Activated T-cell treated with anti-CD3 and anti-CD28 coated beads for 1 hour (primary cell): Measurements from ENCODE around the gene MICU1.
A peak's percentile ranks its signal among the peaks of the same experiment; 100 is the strongest.

Experiments used
- DNase-seq: peaks from one replicate; pipeline ENCODE4 v3.0.0-alpha.2; 2020; ENCODE audit warnings: low read depth

MICU1 gene

GRCh38 chr10:72344932-72345331, 280.9 kb downstream of the MICU1 start:
- no peak for DNase-seq

- DNase-seq: no peak
Observed at GRCh38 chr10:72342911-72343310, 283.0 kb downstream of the MICU1 start.

DNA sequence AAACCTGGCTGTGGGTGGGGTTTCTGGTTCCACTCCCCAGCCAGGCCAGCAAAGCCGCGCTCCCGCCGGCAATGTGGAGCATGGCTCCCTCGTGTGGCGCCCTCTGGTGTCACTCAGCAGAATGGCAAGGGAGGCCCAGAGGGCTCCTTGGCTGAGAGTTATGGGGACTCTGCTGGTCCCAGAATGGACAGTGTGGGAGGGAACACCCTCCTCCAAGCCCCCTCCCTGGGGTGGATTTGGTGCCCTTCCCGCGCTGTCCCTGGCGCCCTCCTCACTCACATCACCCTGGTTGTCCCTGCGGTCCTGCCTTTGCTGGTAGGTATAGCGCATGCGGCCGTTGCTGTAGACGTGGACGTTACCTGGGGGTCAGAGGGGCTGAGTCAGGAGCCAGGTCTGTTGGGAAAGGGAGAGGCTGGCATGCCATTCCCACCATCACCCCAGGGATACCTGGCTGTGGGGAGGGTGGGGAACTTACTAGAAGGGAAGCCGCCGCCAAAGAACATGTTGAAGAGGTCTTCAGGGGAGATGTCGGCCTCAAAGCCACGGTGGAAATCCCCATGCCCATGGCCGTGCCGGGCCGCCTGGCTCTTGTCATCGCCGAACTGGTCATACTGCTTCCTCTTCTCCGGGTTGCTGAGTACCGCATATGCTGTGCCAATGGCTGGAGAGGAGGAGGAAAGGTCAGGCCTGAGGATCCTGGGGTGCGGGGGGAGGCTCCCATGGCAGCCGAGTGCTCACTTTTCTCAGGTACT, 285.2 kb downstream of the MICU1 start:
- DNase-seq: peak; percentile 68

DNA sequence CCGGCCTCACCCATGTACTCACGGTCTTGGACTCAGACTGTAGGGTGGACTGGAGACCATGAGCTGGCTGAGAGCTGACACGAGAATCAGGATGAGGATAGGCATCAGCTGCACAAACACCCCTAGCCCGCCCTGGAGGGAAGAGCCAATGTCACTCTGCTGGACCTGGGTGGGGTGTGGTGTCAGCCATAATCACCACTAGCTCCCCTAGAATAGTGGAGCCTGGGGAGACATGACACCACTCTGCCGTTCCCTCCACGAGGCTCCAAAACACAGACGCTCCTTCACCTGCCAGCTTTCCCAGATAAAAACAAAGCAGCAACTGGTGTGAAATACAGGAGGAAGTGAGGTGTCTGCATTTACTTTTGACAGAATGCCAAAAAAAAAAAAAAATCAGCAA, 287.7 kb downstream of the MICU1 start:
- no peak for DNase-seq

DNA sequence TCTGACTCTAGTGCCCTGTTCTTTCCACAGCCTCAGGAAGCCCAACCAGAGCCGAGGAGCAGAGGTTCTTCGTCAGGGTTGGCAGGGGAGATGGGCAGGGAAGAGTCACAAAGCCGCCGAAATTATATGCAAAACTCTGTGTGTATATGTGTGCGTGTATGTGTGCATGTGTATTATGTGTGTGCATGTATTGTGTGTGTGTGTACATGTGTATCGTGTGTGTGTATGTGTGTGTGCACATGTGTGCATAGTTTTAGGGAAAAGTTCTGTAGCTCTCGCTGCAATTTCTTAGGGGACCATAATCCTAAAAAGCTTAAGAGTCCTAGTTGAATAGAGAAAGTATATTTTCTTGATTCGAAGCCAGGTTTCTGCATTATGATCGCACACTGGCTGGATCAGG, 288.2 kb downstream of the MICU1 start:
- no peak for DNase-seq

GRCh38 chr10:72337039-72337629, 288.7 kb downstream of the MICU1 start:
- DNase-seq: peak; percentile 62

DNA sequence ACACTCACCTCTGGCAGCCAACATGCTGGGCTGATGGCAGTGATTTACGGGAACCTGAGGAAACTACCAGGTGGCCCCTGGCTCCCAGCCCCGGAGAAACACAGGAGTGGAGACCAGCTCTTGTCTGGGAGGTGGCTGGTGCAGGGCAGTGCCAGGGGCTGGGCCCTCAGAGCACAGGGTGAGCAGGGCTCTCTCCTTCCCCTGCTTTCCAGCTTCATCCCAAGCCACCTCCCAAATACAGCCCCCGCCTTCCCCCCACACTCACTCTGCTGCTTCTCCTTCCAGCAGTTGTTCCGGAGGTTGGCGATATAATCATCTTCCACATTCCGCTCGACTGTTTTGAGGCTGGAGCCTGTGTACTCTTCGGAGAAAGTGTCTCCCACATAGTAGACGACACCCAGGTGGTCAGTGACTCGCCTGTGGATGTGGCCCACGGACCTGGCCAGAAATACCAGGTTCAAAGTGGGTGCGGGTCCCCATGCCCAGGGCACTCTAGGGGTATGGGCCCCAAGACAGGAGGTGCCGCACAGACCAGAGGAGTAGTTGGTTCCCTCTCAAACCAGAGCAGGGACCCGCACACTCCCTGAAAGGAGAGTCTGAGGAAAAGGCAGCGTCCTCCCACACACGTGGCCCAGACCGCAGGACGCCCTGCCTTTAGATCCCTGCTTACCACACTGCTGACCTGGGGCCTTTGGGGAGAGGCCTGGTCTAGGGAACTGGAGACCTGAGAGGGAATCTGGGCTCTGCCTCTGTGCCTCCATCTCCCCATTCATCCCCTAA, 289.4 kb downstream of the MICU1 start:
- no peak for DNase-seq

GRCh38 chr10:72335394-72336258, 290.3 kb downstream of the MICU1 start:
- no peak for DNase-seq

DNA sequence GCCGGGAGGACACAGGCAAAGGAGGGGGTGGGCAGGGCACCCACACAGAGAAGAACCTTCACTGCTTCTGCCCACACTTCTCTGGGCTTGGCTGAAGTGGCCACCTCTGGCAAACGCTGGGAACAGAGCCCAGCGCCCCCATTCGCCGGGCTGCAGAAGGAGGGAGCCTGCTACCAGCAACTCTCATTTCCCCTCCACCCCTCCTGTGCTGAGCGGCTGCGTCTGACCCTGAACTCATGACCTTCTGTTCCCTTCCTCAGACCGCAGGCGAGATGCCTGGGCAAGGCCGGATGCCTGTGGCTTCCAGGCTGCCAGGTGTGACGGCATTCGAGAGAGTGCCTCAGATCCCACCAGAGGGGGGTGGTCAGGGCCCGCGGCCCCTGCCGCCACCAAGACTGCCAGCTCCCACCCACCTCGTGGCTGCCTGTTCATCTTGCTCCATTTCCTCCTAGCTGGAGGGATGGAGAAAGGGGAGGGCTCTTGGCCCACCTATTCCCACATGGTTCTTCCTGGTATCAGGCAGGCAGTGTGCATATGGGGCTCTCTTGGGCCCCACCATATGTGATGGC, 291.0 kb downstream of the MICU1 start:
- DNase-seq: peak; percentile 60

DNA sequence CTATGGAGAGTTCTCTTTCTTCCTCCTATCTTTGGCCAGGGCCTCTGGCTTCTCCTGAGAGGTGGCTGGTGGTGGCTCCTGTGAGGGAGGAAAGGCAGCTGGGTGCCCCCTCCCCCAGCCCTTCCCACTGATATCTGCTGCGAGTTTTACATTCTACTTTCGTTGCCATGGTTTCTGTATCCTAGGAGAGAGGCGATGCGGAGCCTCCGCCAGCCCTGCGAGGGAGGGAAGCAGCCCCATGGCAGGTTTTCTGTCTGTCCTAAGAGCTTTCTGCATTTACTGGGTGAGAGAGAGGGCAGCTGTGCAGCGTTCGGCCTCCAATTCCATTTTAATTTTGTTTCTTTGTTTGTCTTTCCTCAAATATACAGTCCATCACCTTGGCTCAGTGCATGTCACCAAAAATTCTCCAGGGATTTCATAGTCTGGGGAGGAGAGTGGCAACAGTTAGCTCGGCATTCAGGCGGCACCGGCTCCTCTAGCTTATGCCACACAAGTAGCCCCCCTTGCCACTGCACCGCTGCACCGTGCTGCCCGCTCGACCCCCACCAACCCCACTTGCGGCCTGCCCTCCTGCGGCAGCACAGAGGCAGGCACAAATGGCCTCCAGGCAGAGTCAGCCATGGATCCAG, 291.6 kb downstream of the MICU1 start:
- no peak for DNase-seq

DNA sequence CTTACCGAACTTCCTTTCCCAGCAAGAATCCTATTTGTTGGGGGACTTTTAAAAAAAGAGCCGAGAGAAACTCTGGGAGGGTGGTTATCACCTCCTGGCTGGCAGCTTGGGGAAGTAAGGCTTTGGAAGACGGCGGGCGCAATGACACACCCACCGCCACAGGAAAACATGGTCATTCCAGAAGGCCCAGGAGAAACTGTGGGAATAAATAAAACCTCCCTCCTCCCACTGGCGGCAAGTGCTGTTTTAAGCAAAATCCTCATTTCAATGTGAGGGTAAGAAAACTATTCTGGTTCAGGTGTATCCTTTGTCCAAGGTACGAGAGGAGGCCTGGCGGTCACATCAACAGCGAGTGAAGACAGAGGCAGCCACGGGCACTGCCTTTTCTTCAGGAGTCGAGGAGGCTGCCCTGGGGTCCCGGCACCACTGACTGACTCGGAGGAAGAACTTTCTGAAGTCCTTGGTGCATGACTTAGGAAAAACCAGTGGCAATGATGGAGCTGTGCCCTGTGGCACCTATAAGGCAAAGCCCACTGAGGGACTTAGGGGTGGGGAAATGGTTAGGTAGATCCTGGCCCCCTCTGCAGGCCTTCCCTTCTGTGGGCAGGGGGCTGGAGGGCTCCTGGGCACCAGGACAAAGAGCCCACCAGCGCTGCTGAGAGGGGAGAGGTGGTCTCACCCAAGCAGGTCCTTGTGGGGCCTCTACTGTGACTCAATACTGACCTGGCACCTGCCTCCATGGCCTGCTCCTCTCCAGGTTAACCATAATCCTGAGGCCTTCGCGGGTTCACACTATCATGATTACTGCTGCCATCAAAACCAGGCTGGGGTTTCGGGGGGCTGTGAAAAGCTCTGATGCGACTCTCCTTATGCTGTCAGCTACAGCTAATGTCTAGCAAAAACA, 292.5 kb downstream of the MICU1 start:
- no peak for DNase-seq

DNA sequence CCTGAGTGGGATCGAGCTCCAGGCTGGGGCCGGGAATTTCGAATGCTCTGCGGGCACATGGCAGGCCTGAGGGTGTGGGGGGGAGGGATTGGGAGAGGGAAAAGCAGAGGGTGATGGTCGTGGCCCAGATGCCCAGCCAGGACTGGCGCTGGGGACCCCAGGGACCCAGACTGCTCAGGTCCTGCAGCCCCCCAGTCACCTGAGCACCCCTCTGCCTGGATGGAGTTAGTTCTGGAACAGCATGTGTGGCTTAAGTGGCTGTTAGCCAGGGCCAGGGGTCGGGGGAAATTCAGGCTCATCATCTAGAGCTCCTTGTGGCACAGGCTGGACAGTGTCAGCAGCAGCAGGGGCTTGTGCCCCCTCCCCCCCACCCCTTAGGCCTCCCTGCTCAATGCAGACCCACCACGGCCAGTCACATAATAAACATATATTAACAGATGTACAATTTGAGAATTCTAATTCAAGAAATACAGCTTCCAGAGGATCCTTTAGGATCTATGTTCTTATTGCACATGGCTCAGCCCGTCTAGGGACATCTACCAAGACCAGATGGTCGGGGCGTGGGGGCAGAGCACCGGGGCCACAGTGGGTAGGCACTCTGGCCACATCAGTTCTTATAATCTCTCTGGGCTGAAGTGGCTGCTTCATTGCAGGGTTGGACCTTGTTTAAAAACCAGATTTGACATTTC, 293.3 kb downstream of the MICU1 start:
- no peak for DNase-seq

DNA sequence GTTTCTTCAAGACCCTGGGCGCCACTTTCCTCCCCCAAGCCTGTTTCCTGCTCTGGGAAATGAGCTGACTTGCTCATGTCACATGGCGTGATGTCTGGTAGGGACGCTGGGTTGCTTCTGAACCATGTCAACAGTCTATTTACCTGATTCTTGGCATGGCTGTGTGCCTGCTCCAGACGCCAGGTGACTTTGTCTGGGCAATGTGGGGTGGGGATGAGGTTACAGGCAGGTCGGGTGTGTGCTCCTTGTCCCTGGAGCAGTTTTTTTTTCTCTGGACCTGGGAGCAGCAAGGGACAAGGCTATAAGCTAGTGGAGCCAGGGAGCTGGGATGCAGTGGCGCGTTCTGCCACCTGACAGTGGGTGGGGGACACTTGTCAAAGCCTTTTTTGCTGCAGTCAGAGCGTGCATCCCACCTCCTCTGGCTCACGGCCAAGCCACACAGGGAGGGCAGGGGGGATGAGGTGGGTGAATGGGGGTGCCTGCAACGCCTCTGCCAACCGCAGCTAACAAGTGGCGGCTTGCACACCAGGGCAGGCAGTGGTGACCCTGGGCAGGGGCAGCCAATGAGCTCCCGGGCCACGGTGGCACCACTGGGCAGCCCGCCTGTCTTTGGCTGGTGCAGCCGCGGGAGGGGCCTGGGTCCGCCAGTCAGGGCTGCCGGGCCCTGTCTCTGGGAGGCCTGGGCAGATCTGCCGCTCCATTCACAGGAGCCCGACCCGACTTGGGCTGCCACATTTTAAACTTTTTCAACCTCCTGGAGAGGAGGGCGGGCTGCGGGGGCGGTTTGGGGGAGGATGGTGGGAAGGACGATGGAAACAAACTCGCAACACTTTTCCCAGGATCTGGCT, 294.1 kb downstream of the MICU1 start:
- peak; percentile 73 for DNase-seq

- no peak for DNase-seq
Observed at GRCh38 chr10:72330069-72330426, 295.8 kb downstream of the MICU1 start.

- no peak for DNase-seq
Observed at GRCh38 chr10:72329290-72330068, 296.4 kb downstream of the MICU1 start.

- DNase-seq: no peak
Observed at GRCh38 chr10:72328829-72329204, 297.1 kb downstream of the MICU1 start.

- DNase-seq: no peak
Observed at GRCh38 chr10:72328045-72328828, 297.6 kb downstream of the MICU1 start.
